Spleen (tissue), 7 donors: Measurements from ENCODE around the gene WNT7A.

ENCODE experiments used
- CTCF ChIP-seq, 11 experiments: fragments of 200-600 bp in 7 of 11; fragments of 450-650 bp in 4 of 11; sonication (generic) in 4 of 11; IDR thresholded peaks in 8 of 11; conservative IDR thresholded peaks in 3 of 11; 1 replicate in 7 of 11; 2 replicates in 4 of 11; pipeline versions ENCODE4 v1.4.0 to v1.8.0; 2016 to 2021; ENCODE audit warnings: antibody characterized with exemption in 11 of 11, inconsistent platforms in 4 of 11, mild to moderate bottlenecking in 1 of 11
- POLR2A ChIP-seq, 3 donors: fragments of 450-650 bp; IDR thresholded peaks; one replicate each; pipeline ENCODE4 v1.5.1; 2017; ENCODE audit warnings: antibody characterized with exemption in 3 of 3, mild to moderate bottlenecking in 1 of 3
- POLR2AphosphoS5 ChIP-seq, 3 donors: sonication (generic); formaldehyde crosslinking; IDR thresholded peaks; one replicate each; pipeline ENCODE4 v1.5.1; 2017; ENCODE audit warnings: antibody characterized with exemption in 3 of 3
- donor health status: DM: no; HTN: no; CAD: no; lungs with moderate emphysema.
- donor health status: DM: no; HTN: no; CAD: no.
- donor health status: DM: no; HTN: no; CAD: no.

- TF ChIP-seq CTCF (IDR thresholded peaks at IDR 0.05 in 8 of 11, conservative IDR thresholded peaks at IDR 0.05 in 3 of 11) = no peak
- no peak for TF ChIP-seq POLR2A (IDR thresholded peaks at IDR 0.05)
- TF ChIP-seq POLR2AphosphoS5 (IDR thresholded peaks at IDR 0.05) = no peak
Measured at GRCh38 chr3:13837751-13838150, 42.1 kb downstream of the WNT7A start.
